Activated CD4-positive, alpha-beta T cell treated with anti-CD3 and anti-CD28 coated beads for 4 hours (primary cell): ENCODE measurements around the gene CERKL.
"Not testable (repeated sequence)": the region's sequence is repeated elsewhere in the genome, so short reads cannot be mapped to it uniquely, and the experiment has no call there.

Experiments used
- DNase-seq, 2 donors: peaks; one replicate each; pipeline ENCODE4 v3.0.0-alpha.2; 2020

The CERKL gene

GRCh38 chr2:181656450-181657291, at the start of gene CERKL:
Gene CERKL, minus strand, starts transcription at chr2:181657105. Its CDS starts 99 bp downstream, at chr2:181657006.
- no peak for DNase-seq

GRCh38 chr2:181702519-181702918, 45.6 kb upstream of the CERKL start:
- not testable (repeated sequence) for DNase-seq

GRCh38 chr2:181698223-181698622, 41.3 kb upstream of the CERKL start:
- DNase-seq, result no peak

- DNase-seq, result no peak
Measured at GRCh38 chr2:181697571-181697970, 40.7 kb upstream of the CERKL start.

GRCh38 chr2:181697126-181697525, 40.2 kb upstream of the CERKL start:
- no peak for DNase-seq

GRCh38 chr2:181694271-181694670, 37.4 kb upstream of the CERKL start:
- no peak for DNase-seq

- no peak for DNase-seq
Measured at GRCh38 chr2:181690860-181691259, 34.0 kb upstream of the CERKL start.

GRCh38 chr2:181686576-181687185, 29.8 kb upstream of the CERKL start:
- no peak for DNase-seq

GRCh38 chr2:181685150-181685688, 28.3 kb upstream of the CERKL start:
- no peak for DNase-seq

- no peak for DNase-seq
Measured at GRCh38 chr2:181684454-181685149, 27.7 kb upstream of the CERKL start.

GRCh38 chr2:181683518-181684453, 26.9 kb upstream of the CERKL start:
- no peak for DNase-seq

- no peak for DNase-seq
Measured at GRCh38 chr2:181682795-181683517, 26.1 kb upstream of the CERKL start.

GRCh38 chr2:181682026-181682789, 25.3 kb upstream of the CERKL start:
- no peak for DNase-seq

GRCh38 chr2:181680937-181681811, 24.3 kb upstream of the CERKL start:
- no peak for DNase-seq

- no peak for DNase-seq
Measured at GRCh38 chr2:181680055-181680936, 23.4 kb upstream of the CERKL start, which contains the start of gene NEUROD1. Gene NEUROD1, minus strand, starts transcription at chr2:181680517. Its CDS starts 1,657 bp downstream, at chr2:181678860.

- no peak for DNase-seq
Measured at GRCh38 chr2:181679544-181679979, 22.7 kb upstream of the CERKL start.

- no peak for DNase-seq
Measured at GRCh38 chr2:181678861-181679543, 22.1 kb upstream of the CERKL start.
